GM23248 (cell line): ENCODE measurements around the gene CFAP54.

Experiments used
- EZH2 ChIP-seq: fragments of 200-600 bp; sonication (generic); IDR thresholded peaks from 2 replicates; pipeline ENCODE4 v1.6.1; 2018; ENCODE audit warnings: antibody characterized with exemption, mild to moderate bottlenecking; ENCODE audit not compliant: insufficient read depth, poor library complexity, severe bottlenecking
- EZH2phosphoT487 ChIP-seq: fragments of 200-600 bp; sonication (generic); IDR thresholded peaks from 2 replicates; pipeline ENCODE4 v1.6.1; 2018; ENCODE audit warnings: antibody characterized with exemption, moderate library complexity, mild to moderate bottlenecking, low read depth; ENCODE audit not compliant: insufficient read depth

- no peak for TF ChIP-seq EZH2
- TF ChIP-seq EZH2phosphoT487, result no peak
Measured at GRCh38 chr12:96786791-96787190, 297.4 kb downstream of the CFAP54 start.
